Gastrocnemius medialis (tissue), 4 donors: ENCODE results near the gene SETD3.

Experiments
- POLR2A ChIP-seq, 2 donors: fragments of 450-650 bp; IDR thresholded peaks; one replicate each; pipeline ENCODE4 v1.6.1; 2017; ENCODE audit warnings: antibody characterized with exemption in 2 of 2, mild to moderate bottlenecking in 2 of 2, moderate library complexity in 2 of 2
- TF ChIP-seq, protein P1 (sequence below), 5 experiments: fragments of 450-650 bp in 3 of 5; fragments of 200-600 bp in 2 of 5; sonication (generic) in 2 of 5; IDR thresholded peaks in 4 of 5; conservative IDR thresholded peaks in 1 of 5; 1 replicate in 4 of 5; 2 replicates in 1 of 5; pipeline ENCODE4 v1.5.1; 2016 to 2019; ENCODE audit warnings: antibody characterized with exemption in 5 of 5, mild to moderate bottlenecking in 3 of 5, moderate library complexity in 3 of 5

DNA sequence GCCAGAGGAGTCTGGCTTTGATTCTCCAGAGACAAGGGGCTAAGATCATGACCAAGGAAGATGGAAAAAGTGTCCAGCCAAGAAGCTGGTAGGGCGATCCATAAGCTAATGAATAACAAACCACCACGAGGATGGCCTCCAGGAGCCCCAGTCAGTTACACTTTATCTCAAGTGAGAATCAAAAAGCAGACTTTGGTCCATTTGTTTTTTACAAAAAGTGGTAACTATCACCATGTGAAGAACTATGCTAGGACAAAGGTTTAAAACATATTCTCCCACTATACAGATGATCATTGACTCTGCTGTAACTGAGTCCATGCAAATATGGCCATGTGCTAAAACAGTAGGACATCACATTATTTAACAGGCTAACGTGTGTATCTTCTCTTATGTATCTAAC lies 13.9 kb downstream of the SETD3 start:
- TF ChIP-seq POLR2A (IDR thresholded peaks at IDR 0.05), result no peak
- TF ChIP-seq, protein P1, sequence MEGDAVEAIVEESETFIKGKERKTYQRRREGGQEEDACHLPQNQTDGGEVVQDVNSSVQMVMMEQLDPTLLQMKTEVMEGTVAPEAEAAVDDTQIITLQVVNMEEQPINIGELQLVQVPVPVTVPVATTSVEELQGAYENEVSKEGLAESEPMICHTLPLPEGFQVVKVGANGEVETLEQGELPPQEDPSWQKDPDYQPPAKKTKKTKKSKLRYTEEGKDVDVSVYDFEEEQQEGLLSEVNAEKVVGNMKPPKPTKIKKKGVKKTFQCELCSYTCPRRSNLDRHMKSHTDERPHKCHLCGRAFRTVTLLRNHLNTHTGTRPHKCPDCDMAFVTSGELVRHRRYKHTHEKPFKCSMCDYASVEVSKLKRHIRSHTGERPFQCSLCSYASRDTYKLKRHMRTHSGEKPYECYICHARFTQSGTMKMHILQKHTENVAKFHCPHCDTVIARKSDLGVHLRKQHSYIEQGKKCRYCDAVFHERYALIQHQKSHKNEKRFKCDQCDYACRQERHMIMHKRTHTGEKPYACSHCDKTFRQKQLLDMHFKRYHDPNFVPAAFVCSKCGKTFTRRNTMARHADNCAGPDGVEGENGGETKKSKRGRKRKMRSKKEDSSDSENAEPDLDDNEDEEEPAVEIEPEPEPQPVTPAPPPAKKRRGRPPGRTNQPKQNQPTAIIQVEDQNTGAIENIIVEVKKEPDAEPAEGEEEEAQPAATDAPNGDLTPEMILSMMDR (IDR thresholded peaks at IDR 0.05 in 4 of 5, conservative IDR thresholded peaks at IDR 0.05 in 1 of 5), result no peak
